Upper lobe of left lung (tissue), 6 donors: Measurements from ENCODE around the gene STEAP1B. TPM values are rescaled to one million over a fixed set of nuclear protein-coding genes. Genes with fewer than 3 reads are reported as not detected.
A peak's percentile ranks its signal among the peaks of the same experiment; 100 is the strongest.

Experiments used
- ATAC-seq, 2 donors: fragments of 200-7000 bp; cut with Tn5 transposase; one replicate each; pipeline ENCODE4 v1.9.1; 2022; ENCODE audit warnings: mild to moderate bottlenecking in 2 of 2, moderate library complexity in 2 of 2; ENCODE audit not compliant: low FRiP score in 2 of 2
- DNase-seq, 2 donors: peaks; one replicate each; pipeline ENCODE4 v3.0.0-alpha.2; 2019 to 2020
- H3K27ac ChIP-seq, 4 donors: fragments of 200-600 bp; sonication (generic); one replicate each; pipeline ENCODE4 v1.5.1; 2016 to 2019
- H3K27me3 ChIP-seq, 4 donors: fragments of 200-600 bp; sonication (generic); one replicate each; pipeline ENCODE4 v1.5.1; 2017 to 2019
- H3K36me3 ChIP-seq, 4 donors: fragments of 200-600 bp; sonication (generic); one replicate each; pipeline ENCODE4 v1.5.1; 2016 to 2019
- H3K4me1 ChIP-seq, 4 donors: fragments of 200-600 bp; sonication (generic); one replicate each; pipeline ENCODE4 v1.5.1; 2018 to 2019
- H3K4me3 ChIP-seq, 4 donors: fragments of 200-600 bp; sonication (generic); one replicate each; pipeline ENCODE4 v1.5.1; 2017 to 2019; ENCODE audit warnings: mild to moderate bottlenecking in 2 of 4, moderate library complexity in 1 of 4
- H3K9me3 ChIP-seq, 4 donors: fragments of 200-600 bp; sonication (generic); one replicate each; pipeline ENCODE4 v1.5.1; 2018 to 2019
- CTCF ChIP-seq, 6 experiments: fragments of 450-650 bp in 4 of 6; fragments of 200-600 bp in 2 of 6; sonication (generic) in 2 of 6; IDR thresholded peaks; one replicate each; pipeline ENCODE4 v1.5.1; 2016 to 2019; ENCODE audit warnings: antibody characterized with exemption in 6 of 6
- EP300 ChIP-seq, 4 donors: sonication (generic); formaldehyde crosslinking; IDR thresholded peaks; one replicate each; pipeline ENCODE4 v1.5.1; 2017; ENCODE audit warnings: antibody characterized with exemption in 4 of 4, control low read depth in 2 of 4
- POLR2A ChIP-seq, 4 donors: fragments of 450-650 bp; IDR thresholded peaks; one replicate each; pipeline ENCODE4 v1.5.1; 2016 to 2017; ENCODE audit warnings: antibody characterized with exemption in 4 of 4, mild to moderate bottlenecking in 2 of 4
- POLR2AphosphoS5 ChIP-seq, 2 donors: sonication (generic); formaldehyde crosslinking; IDR thresholded peaks; one replicate each; pipeline ENCODE4 v1.5.1; 2017; ENCODE audit warnings: antibody characterized with exemption in 2 of 2
- WGBS, 2 donors: methylation state at CpG; one replicate each; pipeline ENCODE4 v1.1.5; 2017 to 2018; 5-methylcytosine and 5-hydroxymethylcytosine counted together
- total RNA-seq, 6 donors: library from RNA; depleted of rRNA in 4 of 6; stranded (reverse); fragments of >200 nt in 4 of 6; gene quantifications; one replicate each; pipeline versions ENCODE4 v1.1.0 to v1.2.1, GENCODE V29; 2016 to 2021
- donor health status: DM: no; HTN: no; CAD: no; lungs with moderate emphysema.
- donor health status: DM: no; HTN: yes; CAD: no; lungs with severe emphysema.

STEAP1B gene
- total RNA-seq, 6 donors from 2014 or later: 0.30 to 2.1 (median 0.92) TPM; not detected in 3

- H3K4me3 ChIP-seq: no peak overlapping the region
- DNase-seq: no peak
Measured at GRCh38 chr7:22480523-22481075, 19.4 kb downstream of the STEAP1B start.

GRCh38 chr7:22477876-22478450 lies 22.0 kb downstream of the STEAP1B start:
- H3K9me3 ChIP-seq: no peaks in the 10 kb centered on the region
- TF ChIP-seq POLR2AphosphoS5 (IDR thresholded peaks at IDR 0.05) (no peak), CTCF (IDR thresholded peaks at IDR 0.05) (no peak), EP300 (IDR thresholded peaks at IDR 0.05) (no peak), POLR2A (IDR thresholded peaks at IDR 0.05) (no peak)
- no peak overlapping the region for H3K27ac ChIP-seq
- no peaks in the 10 kb centered on the region for H3K36me3 ChIP-seq
- H3K4me3 ChIP-seq: no peak overlapping the region
- ATAC-seq: no peak
- no peaks in the 10 kb centered on the region for H3K27me3 ChIP-seq
- peak in 1 of 2 donors; percentile 33 for DNase-seq
- WGBS, 2 donors: 64 to 84% methylated on average over 10 of the region's 10 CpGs
- peaks cover 9 to 17% (median 13%) of the 10 kb centered on the region in 4 donors for H3K4me1 ChIP-seq

More at GRCh38 chr7:22480523-22481075, 19.4 kb downstream of the STEAP1B start:
- WGBS, 2 donors: 73 to 94% methylated on average over 4 of the region's 4 CpGs
- Histone ChIP-seq H3K9me3 (no peaks in the 10 kb centered on the region), H3K4me1 (peaks cover 9 to 17% (median 13%) of the 10 kb centered on the region in 4 donors), H3K27me3 (no peaks in the 10 kb centered on the region), H3K36me3 (no peaks in the 10 kb centered on the region), H3K27ac (no peak overlapping the region)
- TF ChIP-seq POLR2AphosphoS5 (IDR thresholded peaks at IDR 0.05): no peak
- no peak for TF ChIP-seq CTCF (IDR thresholded peaks at IDR 0.05)
- TF ChIP-seq POLR2A (IDR thresholded peaks at IDR 0.05): no peak
- no peak for TF ChIP-seq EP300 (IDR thresholded peaks at IDR 0.05)
- ATAC-seq: no peak

- Histone ChIP-seq H3K36me3 (no peaks in the 10 kb centered on the region), H3K9me3 (no peaks in the 10 kb centered on the region), H3K27ac (no peak overlapping the region), H3K27me3 (no peaks in the 10 kb centered on the region), H3K4me3 (no peak overlapping the region), H3K4me1 (peaks cover 7 to 13% (median 12%) of the 10 kb centered on the region in 4 donors)
- DNase-seq: no peak
- no peak for ATAC-seq
- TF ChIP-seq CTCF (IDR thresholded peaks at IDR 0.05) (no peak), POLR2A (IDR thresholded peaks at IDR 0.05) (no peak), EP300 (IDR thresholded peaks at IDR 0.05) (no peak), POLR2AphosphoS5 (IDR thresholded peaks at IDR 0.05) (no peak)
- 96 to 97% methylated on average over 4 of the region's 4 CpGs for WGBS, 2 donors
Measured at GRCh38 chr7:22477262-22477661, 22.7 kb downstream of the STEAP1B start.

GRCh38 chr7:22476824-22477223 lies 23.2 kb downstream of the STEAP1B start:
- WGBS, 2 donors: 94 to 97% methylated on average over 6 of the region's 6 CpGs
- DNase-seq (no peak), ATAC-seq (no peak)
- Histone ChIP-seq H3K27me3 (no peaks in the 10 kb centered on the region), H3K4me1 (peaks cover 2 to 8% (median 8%) of the 10 kb centered on the region in 4 donors), H3K27ac (no peak overlapping the region), H3K9me3 (no peaks in the 10 kb centered on the region), H3K36me3 (no peaks in the 10 kb centered on the region), H3K4me3 (no peak overlapping the region)
- TF ChIP-seq EP300 (IDR thresholded peaks at IDR 0.05) (no peak), POLR2AphosphoS5 (IDR thresholded peaks at IDR 0.05) (no peak), CTCF (IDR thresholded peaks at IDR 0.05) (no peak)

- DNase-seq: no peak
- WGBS, 2 donors: 89 to 100% methylated on average over 1 to 2 of the region's 2 CpGs
- no peak overlapping the region for H3K27ac ChIP-seq
- no peaks in the 10 kb centered on the region for H3K36me3 ChIP-seq
- no peaks in the 10 kb centered on the region for H3K9me3 ChIP-seq
- H3K4me1 ChIP-seq: no peaks in the 10 kb centered on the region
- ATAC-seq: no peak
- H3K4me3 ChIP-seq: no peak overlapping the region
- no peaks in the 10 kb centered on the region for H3K27me3 ChIP-seq
- TF ChIP-seq EP300 (IDR thresholded peaks at IDR 0.05): no peak
- no peak for TF ChIP-seq POLR2AphosphoS5 (IDR thresholded peaks at IDR 0.05)
- no peak for TF ChIP-seq POLR2A (IDR thresholded peaks at IDR 0.05)
- TF ChIP-seq CTCF (IDR thresholded peaks at IDR 0.05): no peak
Measured at GRCh38 chr7:22474645-22475044, 25.3 kb downstream of the STEAP1B start.
